Activated naive CD4-positive, alpha-beta T cell treated with anti-CD3 and anti-CD28 coated beads, Interleukin-2, amount 50 U/mL, for 72 hours (primary cell): ENCODE results near the gene MDN1. TPM values are rescaled to one million over a fixed set of nuclear protein-coding genes. Genes with fewer than 3 reads are reported as not detected.

ENCODE experiments used
- ATAC-seq, 2 donors: fragments of 150-1000 bp; cut with Tn5 transposase; 2 replicates each; pipeline ENCODE4 v1.10.0; 2021; ENCODE audit warnings: mild to moderate bottlenecking in 2 of 2, moderate library complexity in 2 of 2
- DNase-seq, 2 donors: peaks; one replicate each; pipeline ENCODE4 v3.0.0; 2021 to 2022; ENCODE audit warnings: low spot score in 2 of 2
- H3K27ac Mint-ChIP-seq, 2 donors: one replicate each; pipeline ENCODE4 v1.8.0; 2022; ENCODE audit warnings: mild to moderate bottlenecking in 2 of 2, mixed read lengths in 2 of 2
- H3K36me3 Mint-ChIP-seq, 2 donors: one replicate each; pipeline ENCODE4 v1.8.0; 2022; ENCODE audit warnings: mixed read lengths in 2 of 2
- H3K9me3 Mint-ChIP-seq, 2 donors: one replicate each; pipeline ENCODE4 v1.8.0; 2022; ENCODE audit warnings: mixed read lengths in 2 of 2
- total RNA-seq, 2 donors: library from RNA; stranded (reverse); gene quantifications; one replicate each; pipeline ENCODE4 v1.2.3, GENCODE V29; 2022

MDN1 gene
- total RNA-seq, 2 donors from 2014 or later, result 57.5 to 76.8 TPM

DNA sequence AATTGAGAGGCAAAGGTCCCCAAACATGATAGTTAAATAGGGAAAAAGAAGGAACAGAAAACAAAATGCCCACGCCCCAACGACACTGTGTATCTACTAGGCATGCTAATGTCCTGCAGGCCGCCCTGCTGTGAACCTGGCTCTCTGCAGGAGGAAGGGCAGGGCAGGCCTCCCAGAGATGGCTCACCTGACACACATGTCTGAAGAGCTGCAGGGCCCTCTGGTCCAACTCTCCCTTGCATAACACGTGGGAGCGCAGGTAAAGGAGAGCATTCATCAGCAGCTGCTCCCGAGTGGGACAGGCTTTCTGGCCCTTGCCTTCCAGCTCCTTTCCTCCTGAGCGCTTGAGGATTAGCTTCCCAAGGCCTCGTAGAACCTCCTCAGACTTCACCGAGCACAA is 127.3 kb downstream of the MDN1 start:
- no peak for ATAC-seq
- DNase-seq, result no peak
- peaks cover 0 to 25% of the 10 kb centered on the region in 2 donors for H3K36me3 Mint-ChIP-seq
- H3K9me3 Mint-ChIP-seq, result no peaks in the 10 kb centered on the region
- H3K27ac Mint-ChIP-seq, result no peak overlapping the region

DNA sequence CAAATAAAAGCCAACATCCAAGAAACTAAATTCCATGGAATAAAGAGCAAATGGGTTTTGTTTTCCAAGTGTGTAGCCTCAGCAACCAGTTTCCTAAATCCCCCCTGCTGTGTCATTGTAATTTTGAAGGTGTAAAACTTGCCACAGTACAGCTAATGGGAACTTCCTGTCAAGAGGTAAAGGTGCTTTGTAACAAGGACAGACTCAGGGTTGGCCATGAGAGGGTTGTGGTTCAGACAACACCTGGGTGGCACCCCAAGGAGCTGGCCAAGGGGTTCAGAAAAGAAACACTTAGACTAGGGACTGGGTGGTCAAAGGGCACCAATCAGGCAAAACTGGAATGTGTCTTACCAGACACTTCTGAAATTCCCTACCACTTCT is 128.7 kb downstream of the MDN1 start:
- Mint-ChIP-seq H3K36me3 (peaks cover 7 to 15% of the 10 kb centered on the region in 2 donors), H3K9me3 (no peaks in the 10 kb centered on the region), H3K27ac (peak overlapping the region; percentile 19 to 60)
- no peak for ATAC-seq
- DNase-seq, result no peak

DNA sequence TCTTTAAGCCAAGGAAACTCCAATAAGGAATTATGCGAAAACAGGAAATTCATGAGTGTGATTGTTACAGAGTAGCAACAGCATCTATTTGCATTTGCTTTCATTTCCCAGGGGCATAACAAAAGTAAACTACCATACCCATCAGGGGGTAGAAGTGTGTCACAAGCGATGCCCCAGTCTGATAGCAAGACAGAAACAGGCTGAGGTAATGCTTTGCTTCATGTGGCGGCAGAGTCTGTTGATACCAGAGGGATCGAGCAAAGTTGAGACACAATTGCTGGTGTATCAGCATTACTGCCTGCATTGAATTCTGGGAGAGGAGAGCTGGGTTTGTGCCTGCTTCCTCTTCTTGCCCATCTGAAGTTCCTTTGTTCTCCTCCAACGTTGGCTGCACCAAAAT is 129.9 kb downstream of the MDN1 start:
- peak overlapping the region in 1 of 2 donors; percentile 19 for H3K27ac Mint-ChIP-seq
- H3K36me3 Mint-ChIP-seq, result peaks cover 16 to 19% of the 10 kb centered on the region in 2 donors
- no peaks in the 10 kb centered on the region for H3K9me3 Mint-ChIP-seq
- DNase-seq (no peak), ATAC-seq (no peak)

DNA sequence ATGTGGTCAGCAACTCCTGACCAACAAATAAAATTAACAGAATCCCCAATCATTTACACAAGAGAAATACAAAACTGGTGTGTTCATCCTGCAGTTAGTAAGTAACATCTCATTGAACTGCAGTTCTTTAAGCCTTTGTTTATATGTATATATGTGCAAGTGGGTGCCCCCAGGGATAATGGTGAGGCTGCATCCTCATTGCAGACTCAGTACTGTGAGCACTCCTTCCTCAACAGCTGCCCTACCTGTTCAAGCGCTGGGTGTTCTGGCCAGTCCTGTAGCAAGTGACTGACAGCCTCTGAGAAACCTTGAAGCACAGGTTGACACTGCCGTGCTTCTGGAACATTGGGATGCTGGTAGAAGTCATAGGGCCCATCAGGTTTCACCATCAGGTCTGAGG is 131.3 kb downstream of the MDN1 start:
- ATAC-seq, result no peak
- Mint-ChIP-seq H3K27ac (peak overlapping the region in 1 of 2 donors; percentile 60), H3K9me3 (no peaks in the 10 kb centered on the region), H3K36me3 (peaks cover 20 to 24% of the 10 kb centered on the region in 2 donors)
- DNase-seq, result no peak

DNA sequence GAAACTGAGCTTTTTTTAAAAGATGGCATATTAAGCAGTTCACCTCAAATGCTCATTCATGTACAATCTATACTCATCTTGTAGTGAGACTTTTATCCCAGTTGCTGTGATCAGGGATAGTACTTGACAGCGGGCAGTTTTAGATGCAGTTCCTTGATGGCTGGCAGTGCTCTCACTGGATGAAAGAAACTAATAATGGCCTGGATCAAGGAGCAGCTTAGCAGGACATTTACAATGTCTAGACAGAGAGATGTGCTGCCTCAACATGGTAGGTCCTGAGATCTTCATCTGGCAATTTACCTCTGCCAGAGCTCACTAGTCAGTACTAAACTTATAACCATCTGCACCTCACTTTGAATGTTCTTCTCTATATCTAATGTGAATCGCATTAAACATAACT is 134.3 kb downstream of the MDN1 start:
- H3K27ac Mint-ChIP-seq, result peak overlapping the region in 1 of 2 donors; percentile 36

DNA sequence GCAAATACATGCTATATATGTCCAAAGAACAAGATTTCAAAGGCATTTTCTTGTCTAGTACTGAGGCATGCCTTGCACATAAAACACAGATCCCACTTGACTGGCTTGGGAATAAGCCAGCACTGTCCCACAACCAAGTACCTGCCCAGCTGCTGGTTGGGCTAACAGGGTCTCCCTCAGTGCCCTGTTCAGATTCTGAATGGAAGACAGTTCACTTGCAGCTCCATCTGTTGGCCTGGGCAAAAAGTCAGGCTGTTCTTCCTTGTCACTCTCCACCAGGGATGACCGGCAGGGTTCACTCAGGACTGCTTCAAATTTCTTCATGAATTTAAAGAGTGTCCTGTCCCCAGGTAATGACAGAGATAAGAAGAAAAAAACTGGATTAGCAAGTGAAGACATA is 136.6 kb downstream of the MDN1 start:
- DNase-seq (no peak), ATAC-seq (no peak)
- Mint-ChIP-seq H3K36me3 (peaks cover 14 to 24% of the 10 kb centered on the region in 2 donors), H3K27ac (no peak overlapping the region), H3K9me3 (no peaks in the 10 kb centered on the region)

More for the DNA sequence above, 134.3 kb downstream of the MDN1 start:
- DNase-seq, result no peak
- no peak for ATAC-seq
- Mint-ChIP-seq H3K36me3 (peaks cover 16 to 24% of the 10 kb centered on the region in 2 donors), H3K9me3 (no peaks in the 10 kb centered on the region)

DNA sequence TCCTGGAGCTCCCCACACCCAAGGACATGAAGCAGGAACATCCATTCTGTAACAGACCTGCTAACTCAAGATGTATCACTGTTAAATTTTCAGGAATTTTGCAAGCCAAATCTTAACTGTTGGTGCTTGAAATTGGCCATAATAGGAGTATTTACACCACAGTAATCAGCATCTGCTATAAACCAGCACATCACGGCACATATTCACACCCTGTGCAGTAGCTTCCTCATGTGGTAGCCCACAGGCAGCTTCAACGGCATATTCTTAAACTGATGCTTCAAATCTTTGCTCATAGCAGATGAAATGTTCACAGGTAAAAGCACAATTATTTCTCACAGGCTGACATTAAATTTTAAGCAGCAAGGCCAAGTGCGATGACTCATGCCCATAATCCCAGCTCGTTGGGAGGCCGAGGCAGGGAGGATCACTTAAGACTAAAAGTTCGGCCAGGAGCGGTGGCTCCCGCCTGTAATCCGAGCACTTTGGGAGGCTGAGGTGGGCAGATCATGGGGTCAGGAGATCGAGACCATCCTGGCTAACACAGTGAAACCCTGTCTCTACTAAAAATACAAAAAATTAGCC is 137.5 kb downstream of the MDN1 start:
- DNase-seq, result no peak
- Mint-ChIP-seq H3K9me3 (no peaks in the 10 kb centered on the region), H3K27ac (no peak overlapping the region), H3K36me3 (peaks cover 9 to 24% of the 10 kb centered on the region in 2 donors)
- ATAC-seq, result no peak

DNA sequence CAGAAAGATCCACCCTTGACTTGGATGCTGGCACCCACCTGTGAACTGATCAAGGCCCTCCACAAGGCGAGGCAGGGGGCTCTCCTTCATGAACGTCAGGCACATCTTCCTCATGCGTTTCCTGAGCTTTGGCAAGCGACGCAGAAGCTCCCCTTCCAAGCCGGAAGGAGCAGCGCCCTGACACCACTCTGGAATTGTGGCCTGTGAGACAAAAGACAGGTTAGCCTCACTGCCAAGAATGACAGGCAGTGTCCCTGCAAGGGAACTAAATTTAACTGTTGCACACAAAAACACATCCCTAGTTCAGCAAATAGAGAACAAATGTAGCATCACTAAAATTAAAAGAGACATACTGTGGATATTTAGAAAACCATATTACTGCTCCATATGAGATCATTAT is 139.0 kb downstream of the MDN1 start:
- no peak for DNase-seq
- Mint-ChIP-seq H3K27ac (no peak overlapping the region), H3K36me3 (peaks cover 19 to 21% of the 10 kb centered on the region in 2 donors), H3K9me3 (no peaks in the 10 kb centered on the region)
- no peak for ATAC-seq

DNA sequence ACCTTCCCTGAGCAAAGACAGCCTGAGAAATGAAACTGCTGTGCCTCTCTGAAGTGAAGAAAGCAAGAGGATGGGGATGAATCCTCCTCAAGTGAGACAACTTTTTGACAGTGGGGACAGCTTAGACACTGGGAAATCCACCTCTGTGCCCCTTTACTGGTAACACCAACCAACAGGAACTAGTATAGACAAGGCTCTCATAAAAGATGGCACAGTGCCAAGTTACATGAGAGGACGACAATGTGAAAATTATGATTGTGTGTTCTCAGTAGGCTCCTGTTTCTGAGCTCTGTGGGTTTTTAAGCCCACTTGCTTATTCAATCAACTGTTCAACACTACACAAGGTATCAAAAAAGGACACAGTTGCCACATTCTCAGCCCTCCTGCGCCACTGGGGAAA is 139.4 kb downstream of the MDN1 start:
- ATAC-seq (no peak), DNase-seq (no peak)
- Mint-ChIP-seq H3K36me3 (peaks cover 17 to 23% of the 10 kb centered on the region in 2 donors), H3K27ac (peak overlapping the region in 1 of 2 donors; percentile 90), H3K9me3 (no peaks in the 10 kb centered on the region)

DNA sequence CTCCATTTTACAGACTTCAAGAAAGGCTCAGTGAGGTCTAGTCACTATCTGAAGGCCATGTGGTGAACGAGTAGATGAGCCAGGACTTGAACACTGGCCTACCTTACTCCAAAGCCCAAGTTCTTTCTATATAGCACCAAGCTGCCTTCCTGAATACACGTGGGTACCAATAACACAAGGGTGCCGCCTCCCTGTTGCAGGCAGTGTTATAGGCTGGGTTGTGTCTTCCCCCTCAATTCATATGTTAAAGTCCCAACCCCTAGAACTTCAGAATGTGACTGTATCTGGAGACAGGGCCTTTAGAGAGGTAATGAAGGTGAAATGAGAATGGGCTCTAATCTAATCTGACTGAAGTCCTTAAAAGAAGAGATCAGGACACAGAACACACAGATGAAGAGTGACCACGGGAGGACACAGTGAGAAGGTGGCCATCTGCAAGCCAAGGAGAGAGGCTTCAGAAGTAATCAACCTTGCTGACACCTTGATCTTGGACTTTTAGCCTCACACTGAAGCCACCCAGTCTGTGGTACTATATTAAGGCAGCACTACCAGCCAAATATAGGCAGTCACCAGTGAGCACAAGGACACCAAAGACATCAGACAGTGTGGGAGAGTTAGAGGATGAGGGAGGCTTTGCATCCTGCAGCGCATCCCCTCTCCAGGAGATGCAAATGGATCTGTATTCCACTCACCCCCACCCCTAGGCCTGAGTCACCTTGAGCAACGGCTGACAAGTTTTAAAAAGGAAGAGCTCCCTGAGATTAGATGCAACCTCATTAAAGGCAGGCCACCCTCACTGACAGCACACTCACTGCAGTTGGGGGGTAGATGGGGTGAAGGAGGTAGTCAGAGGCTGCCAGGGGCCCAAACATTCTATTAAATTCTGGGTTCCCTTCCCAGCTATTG is 140.1 kb downstream of the MDN1 start:
- peaks cover 10 to 19% of the 10 kb centered on the region in 2 donors for H3K36me3 Mint-ChIP-seq

DNA sequence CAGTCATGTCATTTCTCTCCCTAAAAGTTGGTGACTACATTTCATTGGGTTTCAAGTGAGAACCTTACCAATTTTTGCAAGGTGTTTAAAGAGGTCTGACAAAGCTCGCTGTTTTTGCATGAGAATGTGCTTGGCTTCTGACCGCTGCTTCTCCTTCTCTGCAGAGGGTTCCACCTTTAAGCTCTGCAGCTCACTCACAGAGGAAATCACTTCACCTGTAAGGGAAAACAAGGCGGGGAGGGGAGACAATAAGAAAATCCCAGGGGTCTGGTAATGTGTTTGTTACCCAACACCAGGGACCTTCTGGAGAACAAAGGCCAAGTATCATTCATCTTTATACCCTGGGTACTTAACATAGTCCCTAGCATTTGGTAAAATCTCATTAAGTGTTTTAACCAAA is 141.1 kb downstream of the MDN1 start:
- peaks cover 8 to 18% of the 10 kb centered on the region in 2 donors for H3K36me3 Mint-ChIP-seq
- ATAC-seq (no peak), DNase-seq (no peak)
- no peak overlapping the region for H3K27ac Mint-ChIP-seq
- no peaks in the 10 kb centered on the region for H3K9me3 Mint-ChIP-seq

More for the DNA sequence above, 140.1 kb downstream of the MDN1 start:
- H3K9me3 Mint-ChIP-seq, result no peaks in the 10 kb centered on the region
- DNase-seq (no peak), ATAC-seq (no peak)
- H3K27ac Mint-ChIP-seq, result peak overlapping the region; percentile 39 to 90

DNA sequence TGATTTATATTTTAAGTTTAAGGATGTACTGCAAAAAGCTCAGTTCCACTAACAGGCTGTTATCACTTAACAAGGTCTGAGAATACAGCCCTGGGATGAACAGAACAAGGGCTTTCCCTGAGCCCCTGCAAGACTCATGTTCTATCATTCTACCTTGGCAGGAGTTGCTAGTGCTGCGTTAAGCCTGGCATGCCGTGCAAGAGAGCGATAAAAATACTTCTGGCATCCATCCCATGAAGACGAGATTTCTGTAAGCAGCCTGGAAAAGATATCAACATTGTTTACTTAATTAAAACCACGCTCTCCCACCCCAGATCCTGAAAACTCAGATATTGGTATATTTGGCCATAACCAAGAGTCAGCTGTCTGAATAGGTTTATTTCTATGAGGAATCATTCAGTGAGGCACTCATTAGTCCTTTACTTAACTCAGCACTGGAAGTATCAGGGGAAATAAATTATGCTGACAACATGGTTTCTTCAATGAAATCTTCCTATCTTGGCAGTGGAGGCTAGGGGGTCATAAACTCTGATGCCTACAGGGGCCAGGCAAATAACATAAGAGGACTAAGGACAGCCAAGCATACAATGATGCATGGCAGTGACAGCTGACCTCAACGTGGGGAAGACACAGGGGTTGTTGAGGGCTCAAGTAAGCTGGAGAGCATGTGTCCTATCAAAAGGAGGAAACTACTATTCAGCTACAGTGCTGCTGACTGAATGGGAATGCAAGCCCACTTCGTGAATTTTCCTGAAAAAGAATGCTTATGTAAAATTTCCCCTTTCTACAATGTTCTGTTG is 143.4 kb downstream of the MDN1 start:
- DNase-seq, result no peak
- ATAC-seq, result no peak
- H3K36me3 Mint-ChIP-seq, result peaks cover 14 to 23% of the 10 kb centered on the region in 2 donors
- peak overlapping the region in 1 of 2 donors; percentile 45 for H3K27ac Mint-ChIP-seq
- H3K9me3 Mint-ChIP-seq, result no peaks in the 10 kb centered on the region

DNA sequence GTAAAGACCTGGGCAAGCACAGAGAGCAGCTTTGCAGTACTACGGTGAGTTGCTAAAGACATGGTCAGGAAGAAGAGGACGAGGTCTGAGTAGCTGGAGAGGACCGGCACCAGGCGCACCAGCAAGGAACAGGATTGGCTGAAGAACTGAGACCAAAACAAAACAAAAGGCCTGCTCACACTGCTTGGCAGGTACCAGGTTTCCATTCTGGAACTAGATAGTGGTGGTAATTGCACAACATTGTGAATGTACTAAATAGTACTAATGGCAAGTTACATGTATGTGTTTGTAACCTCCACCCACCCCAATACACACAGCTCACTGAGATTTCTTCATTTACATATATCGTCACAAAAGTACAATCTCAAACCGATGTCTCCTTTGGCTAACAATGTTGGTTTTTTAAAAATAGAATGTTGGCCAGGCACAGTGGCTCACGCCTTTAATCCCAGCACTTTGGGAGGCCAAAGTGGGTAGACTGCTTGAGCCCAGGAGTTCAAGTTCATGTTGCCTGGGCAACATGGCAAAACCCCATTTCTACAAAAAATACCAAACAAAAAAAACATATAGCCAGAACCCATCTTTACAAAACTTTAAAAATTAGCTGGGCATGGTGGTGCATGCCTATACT is 148.5 kb downstream of the MDN1 start:
- ATAC-seq (no peak), DNase-seq (no peak)
- peaks cover 6 to 20% of the 10 kb centered on the region in 2 donors for H3K36me3 Mint-ChIP-seq
- H3K9me3 Mint-ChIP-seq, result no peaks in the 10 kb centered on the region
- peak overlapping the region in 1 of 2 donors; percentile 72 for H3K27ac Mint-ChIP-seq

DNA sequence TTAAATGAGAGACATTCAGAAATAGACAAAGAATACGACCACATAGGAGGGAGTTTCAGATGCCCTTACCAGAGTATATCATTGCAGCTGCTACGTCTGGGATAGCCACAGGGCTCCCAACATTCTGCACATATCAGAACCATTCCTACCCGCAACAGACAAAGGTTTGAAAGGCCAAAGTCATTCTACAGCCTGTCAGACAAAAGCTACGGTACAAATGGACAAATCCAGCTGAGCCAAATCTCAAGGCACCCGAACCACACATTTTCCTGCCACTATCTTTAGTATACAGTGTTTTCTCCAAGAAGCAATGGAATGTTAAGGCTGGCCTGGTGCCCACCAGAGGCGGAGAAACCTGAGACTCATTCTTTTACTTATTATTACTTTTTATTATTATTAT is 150.6 kb downstream of the MDN1 start:
- Mint-ChIP-seq H3K27ac (no peak overlapping the region), H3K36me3 (peaks cover 6 to 12% of the 10 kb centered on the region in 2 donors), H3K9me3 (no peaks in the 10 kb centered on the region)
- no peak for DNase-seq
- no peak for ATAC-seq

DNA sequence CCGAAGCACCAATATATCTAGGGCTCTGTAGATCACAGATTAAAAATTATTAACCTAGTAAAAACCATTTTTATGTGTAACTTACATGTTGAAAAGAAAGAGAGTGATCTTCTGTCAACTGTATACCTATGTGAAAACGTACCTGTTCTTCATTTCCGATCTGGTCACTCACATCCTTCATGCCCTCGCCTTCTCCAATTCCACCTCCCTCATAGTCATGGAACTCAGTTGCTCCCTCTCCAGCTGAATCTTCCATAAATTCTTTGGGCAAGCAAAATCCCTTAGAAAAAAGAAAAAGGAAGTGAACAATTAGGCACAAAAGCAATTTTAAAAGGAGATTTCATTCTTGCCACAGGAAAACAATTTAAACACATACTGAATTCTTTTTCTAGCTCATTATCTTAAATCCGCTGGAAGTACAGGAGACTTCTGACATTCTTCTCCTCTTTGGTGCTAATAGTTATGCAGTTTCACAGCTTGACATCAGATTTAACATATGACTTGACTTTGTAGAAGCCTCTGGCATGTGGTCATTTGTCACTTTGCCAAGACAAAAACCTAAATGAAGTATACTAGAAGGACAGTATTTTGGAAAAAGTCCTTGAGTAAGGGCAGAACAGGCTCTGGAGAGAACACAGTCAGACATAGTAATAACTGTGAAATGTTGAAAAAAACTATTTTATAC is 151.6 kb downstream of the MDN1 start:
- Mint-ChIP-seq H3K9me3 (no peaks in the 10 kb centered on the region), H3K36me3 (peaks cover 6 to 12% of the 10 kb centered on the region in 2 donors), H3K27ac (peak overlapping the region in 1 of 2 donors; percentile 48)
- DNase-seq, result no peak
- ATAC-seq, result no peak

DNA sequence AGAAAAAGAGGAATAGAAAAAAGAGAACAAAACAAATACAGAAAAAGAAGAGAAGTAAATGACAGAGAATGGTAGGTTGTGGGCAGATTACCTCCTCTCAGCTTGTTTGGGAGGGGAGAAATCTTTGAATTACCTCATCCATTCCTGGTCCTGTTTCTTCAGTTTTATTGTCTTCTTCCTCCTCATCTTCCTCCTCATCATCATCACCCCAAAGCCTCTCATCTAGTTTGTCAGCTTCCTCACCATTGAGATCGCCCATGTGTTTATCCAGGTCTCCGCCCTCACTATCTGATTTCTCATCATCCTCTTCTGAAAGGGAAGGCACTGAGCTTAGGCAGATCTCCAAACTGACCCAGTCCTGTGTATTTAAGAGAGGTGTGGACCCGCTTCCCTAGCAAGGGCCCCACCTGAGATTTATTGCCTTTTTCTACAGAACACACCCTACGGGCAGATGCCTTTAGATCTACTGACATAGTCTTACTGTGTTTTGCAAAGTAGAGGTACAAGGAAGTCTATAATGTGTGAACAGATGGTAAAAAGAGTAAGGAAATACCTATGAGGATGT is 156.9 kb downstream of the MDN1 start:
- no peak for DNase-seq
- no peak for ATAC-seq
- H3K36me3 Mint-ChIP-seq, result peaks cover 12 to 17% of the 10 kb centered on the region in 2 donors

More for the DNA sequence above, 156.9 kb downstream of the MDN1 start:
- H3K27ac Mint-ChIP-seq, result peak overlapping the region; percentile 24 to 26
- no peaks in the 10 kb centered on the region for H3K9me3 Mint-ChIP-seq
